OCI-LY3 (cell line): ENCODE data around the gene FAM53A.

Experiments
- H2AFZ ChIP-seq: fragments of 200-600, 300-600 bp; shearing (Covaris generic); 2 replicates; pipeline ENCODE4 v1.6.0; 2014; ENCODE audit warnings: antibody characterized with exemption, low read depth, low read length
- H3K27ac ChIP-seq: fragments of 200-600, 300-600 bp; sonication (generic); 2 replicates; pipeline ENCODE4 v1.5.1; 2014; ENCODE audit warnings: mild to moderate bottlenecking, low read length, moderate library complexity, mixed read lengths
- H3K27me3 ChIP-seq: fragments of 200-600, 300-600 bp; sonication (generic); 2 replicates; pipeline ENCODE4 v1.6.1; 2014; ENCODE audit warnings: low read depth, low read length, mixed read lengths
- H3K36me3 ChIP-seq: fragments of 200-600, 300-600 bp; sonication (generic); replicated peaks from 2 replicates; pipeline ENCODE3; 2014; ENCODE audit warnings: low read depth, low read length, mixed read lengths
- H3K4me1 ChIP-seq: fragments of 300-600, 200-600 bp; sonication (generic); 2 replicates; pipeline ENCODE4 v1.6.1; 2014; ENCODE audit warnings: low read length, mixed read lengths
- H3K4me2 ChIP-seq: fragments of 200-600, 300-600 bp; sonication (generic); 2 replicates; pipeline ENCODE4 v1.6.1; 2014; ENCODE audit warnings: low read length, mixed read lengths
- H3K4me3 ChIP-seq: fragments of 300-600, 200-600 bp; sonication (generic); 2 replicates; pipeline ENCODE4 v1.5.1; 2014; ENCODE audit warnings: antibody characterized with exemption, mild to moderate bottlenecking, low read length, moderate library complexity
- H3K79me2 ChIP-seq: fragments of 300-600, 200-600 bp; shearing (Covaris generic); 2 replicates; pipeline ENCODE4 v1.6.1; 2014; ENCODE audit warnings: mild to moderate bottlenecking, low read length, mixed read lengths
- H3K9ac ChIP-seq: fragments of 300-600, 200-600 bp; shearing (Covaris generic); 2 replicates; pipeline ENCODE4 v1.6.0; 2014; ENCODE audit warnings: mild to moderate bottlenecking, low read length, moderate library complexity
- H3K9me3 ChIP-seq: fragments of 200-600, 300-600 bp; shearing (Covaris generic); 2 replicates; pipeline ENCODE4 v1.6.1; 2014; ENCODE audit warnings: low read length, mixed read lengths; ENCODE audit not compliant: insufficient read depth
- H4K20me1 ChIP-seq: fragments of 200-600, 300-600 bp; sonication (generic); 2 replicates; pipeline ENCODE4 v1.6.1; 2016; ENCODE audit warnings: low read length, mixed read lengths; ENCODE audit not compliant: insufficient read depth
- EZH2phosphoT487 ChIP-seq: fragments of 200-600 bp; shearing (Covaris generic); IDR thresholded peaks from 2 replicates; pipeline ENCODE4 v1.6.1; 2018; ENCODE audit warnings: antibody characterized with exemption, mixed run types, low read depth
- TF ChIP-seq, protein P1 (sequence below): fragments of 200-600, 300-600 bp; sonication (generic); IDR thresholded peaks from 2 replicates; pipeline ENCODE4 v1.5.1; 2014; ENCODE audit warnings: antibody characterized with exemption, low read length, low read depth

FAM53A gene

GRCh38 chr4:1721666-1722550 lies 37.8 kb upstream of the FAM53A start:
- Histone ChIP-seq H3K36me3 (peaks cover 30% of the 10 kb centered on the region), H3K4me2 (peak overlapping the region; percentile 99), H3K4me3 (peak overlapping the region; percentile 97), H3K27me3 (no peaks in the 10 kb centered on the region), H3K4me1 (peaks cover 27% of the 10 kb centered on the region), H3K9me3 (no peaks in the 10 kb centered on the region), H3K27ac (peak overlapping the region; percentile 53), H2AFZ (no peak overlapping the region), H4K20me1 (peaks cover 13% of the 10 kb centered on the region; the same call in 1 of the 2 replicates), H3K79me2 (peaks cover 84% of the 10 kb centered on the region), H3K9ac (peak overlapping the region; percentile 95)
- TF ChIP-seq, protein P1, sequence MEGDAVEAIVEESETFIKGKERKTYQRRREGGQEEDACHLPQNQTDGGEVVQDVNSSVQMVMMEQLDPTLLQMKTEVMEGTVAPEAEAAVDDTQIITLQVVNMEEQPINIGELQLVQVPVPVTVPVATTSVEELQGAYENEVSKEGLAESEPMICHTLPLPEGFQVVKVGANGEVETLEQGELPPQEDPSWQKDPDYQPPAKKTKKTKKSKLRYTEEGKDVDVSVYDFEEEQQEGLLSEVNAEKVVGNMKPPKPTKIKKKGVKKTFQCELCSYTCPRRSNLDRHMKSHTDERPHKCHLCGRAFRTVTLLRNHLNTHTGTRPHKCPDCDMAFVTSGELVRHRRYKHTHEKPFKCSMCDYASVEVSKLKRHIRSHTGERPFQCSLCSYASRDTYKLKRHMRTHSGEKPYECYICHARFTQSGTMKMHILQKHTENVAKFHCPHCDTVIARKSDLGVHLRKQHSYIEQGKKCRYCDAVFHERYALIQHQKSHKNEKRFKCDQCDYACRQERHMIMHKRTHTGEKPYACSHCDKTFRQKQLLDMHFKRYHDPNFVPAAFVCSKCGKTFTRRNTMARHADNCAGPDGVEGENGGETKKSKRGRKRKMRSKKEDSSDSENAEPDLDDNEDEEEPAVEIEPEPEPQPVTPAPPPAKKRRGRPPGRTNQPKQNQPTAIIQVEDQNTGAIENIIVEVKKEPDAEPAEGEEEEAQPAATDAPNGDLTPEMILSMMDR = no peak
- TF ChIP-seq EZH2phosphoT487 = no peak

DNA sequence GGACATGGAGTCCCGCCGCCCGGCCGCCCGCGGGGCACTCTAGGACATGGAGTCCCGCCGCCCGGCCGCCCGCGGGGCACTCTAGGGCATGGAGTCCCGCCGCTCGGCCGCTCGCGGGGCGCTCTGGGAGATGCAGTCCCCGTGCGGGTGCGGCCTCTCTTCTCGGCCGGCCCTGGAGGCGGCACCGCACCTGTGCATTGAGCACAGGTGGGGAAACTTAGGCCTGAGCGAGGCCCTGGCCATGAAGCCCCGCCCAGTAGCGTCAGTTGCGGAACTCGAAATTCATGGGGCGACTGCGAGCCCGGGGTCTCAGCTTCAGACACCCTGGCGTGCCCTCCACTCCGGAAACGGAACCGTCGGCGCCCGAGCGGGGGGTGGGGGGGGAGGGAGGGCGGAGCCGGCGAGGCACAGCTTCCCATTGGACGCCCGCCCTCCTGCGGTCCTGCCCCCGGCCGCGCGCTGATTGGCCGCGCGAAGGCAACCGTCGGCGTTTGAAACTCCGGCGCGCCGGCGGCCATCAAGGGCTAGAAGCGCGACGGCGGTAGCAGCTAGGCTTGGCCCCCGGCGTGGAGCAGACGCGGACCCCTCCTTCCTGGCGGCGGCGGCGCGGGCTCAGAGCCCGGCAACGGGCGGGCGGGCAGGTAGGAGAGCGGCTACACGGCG lies 37.0 kb upstream of the FAM53A start, which contains the start of the genes TACC3 and TMEM129:
TSS of gene TACC3 (plus strand) at position 519 of the 663 bp plus-strand sequence. CDS start 1,901 bp downstream, outside the sequence.
TSS of gene TMEM129 (minus strand) at position 321 of the 663 bp plus-strand sequence. CDS start 486 bp downstream, outside the sequence.
- Histone ChIP-seq H3K79me2 (peaks cover 84% of the 10 kb centered on the region), H3K36me3 (peaks cover 26% of the 10 kb centered on the region), H3K27ac (peak within 1 kb of the TSS; percentile 69), H2AFZ (no peak within 1 kb of the TSS; the same call in 1 of the 2 replicates), H3K4me2 (peak within 1 kb of the TSS; percentile 99), H3K9ac (peak within 1 kb of the TSS; percentile 98), H3K27me3 (no peaks in the 10 kb centered on the region), H3K9me3 (no peaks in the 10 kb centered on the region), H3K4me3 (peak within 1 kb of the TSS; percentile 98), H3K4me1 (peaks cover 27% of the 10 kb centered on the region), H4K20me1 (0 out of 2 replicates have a peak, but pooled peaks cover 9% of the 10 kb centered on the region)
- TF ChIP-seq, protein P1 = no peak
- TF ChIP-seq EZH2phosphoT487 = no peak

- Histone ChIP-seq H3K27ac (peak overlapping the region; percentile 69), H2AFZ (no peak overlapping the region; the same call in 1 of the 2 replicates), H3K79me2 (peaks cover 84% of the 10 kb centered on the region), H3K4me2 (peak overlapping the region; percentile 98), H3K9ac (peak overlapping the region; percentile 98), H3K27me3 (no peaks in the 10 kb centered on the region), H3K9me3 (no peaks in the 10 kb centered on the region), H3K4me1 (peaks cover 28% of the 10 kb centered on the region), H4K20me1 (0 out of 2 replicates have a peak, but pooled peaks cover 6% of the 10 kb centered on the region), H3K36me3 (peaks cover 25% of the 10 kb centered on the region), H3K4me3 (peak overlapping the region; percentile 98)
- no peak for TF ChIP-seq EZH2phosphoT487
- TF ChIP-seq, protein P1 = no peak
These were observed 36.3 kb upstream of the FAM53A start for GRCh38 chr4:1720163-1720983.
